ENCODE results near the gene OR51V1.

DNA sequence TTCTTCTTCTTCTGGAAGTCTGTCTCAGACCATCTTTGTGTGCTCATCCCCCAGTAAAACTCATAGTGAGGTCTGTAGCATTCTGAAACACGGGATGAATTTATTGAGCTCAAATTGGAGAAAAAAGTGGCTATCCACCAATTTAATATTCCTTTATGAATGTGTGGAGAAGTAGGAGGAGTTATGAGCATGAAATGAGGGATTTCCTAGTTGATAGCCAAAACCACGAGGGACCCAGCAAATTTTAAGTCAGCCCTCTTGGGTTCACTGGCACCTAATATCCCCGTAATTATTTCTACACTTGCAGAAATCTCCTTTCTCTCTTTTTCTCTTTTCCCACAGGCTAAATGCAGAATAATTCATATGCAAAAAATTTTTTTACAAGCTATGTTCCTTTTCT is 45.8 kb downstream of the OR51V1 start, which contains the start of gene OR52A1:
- no peak for TF ChIP-seq RAD21 (IDR thresholded peaks at IDR 0.05)
- no peak for TF ChIP-seq CTCF (IDR thresholded peaks at IDR 0.05; ENCODE audit: low read depth, low read length, missing input control)
- TF ChIP-seq, protein P1, sequence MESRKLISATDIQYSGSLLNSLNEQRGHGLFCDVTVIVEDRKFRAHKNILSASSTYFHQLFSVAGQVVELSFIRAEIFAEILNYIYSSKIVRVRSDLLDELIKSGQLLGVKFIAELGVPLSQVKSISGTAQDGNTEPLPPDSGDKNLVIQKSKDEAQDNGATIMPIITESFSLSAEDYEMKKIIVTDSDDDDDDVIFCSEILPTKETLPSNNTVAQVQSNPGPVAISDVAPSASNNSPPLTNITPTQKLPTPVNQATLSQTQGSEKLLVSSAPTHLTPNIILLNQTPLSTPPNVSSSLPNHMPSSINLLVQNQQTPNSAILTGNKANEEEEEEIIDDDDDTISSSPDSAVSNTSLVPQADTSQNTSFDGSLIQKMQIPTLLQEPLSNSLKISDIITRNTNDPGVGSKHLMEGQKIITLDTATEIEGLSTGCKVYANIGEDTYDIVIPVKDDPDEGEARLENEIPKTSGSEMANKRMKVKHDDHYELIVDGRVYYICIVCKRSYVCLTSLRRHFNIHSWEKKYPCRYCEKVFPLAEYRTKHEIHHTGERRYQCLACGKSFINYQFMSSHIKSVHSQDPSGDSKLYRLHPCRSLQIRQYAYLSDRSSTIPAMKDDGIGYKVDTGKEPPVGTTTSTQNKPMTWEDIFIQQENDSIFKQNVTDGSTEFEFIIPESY (IDR thresholded peaks at IDR 0.05) = no peak
- TF ChIP-seq, protein P2, sequence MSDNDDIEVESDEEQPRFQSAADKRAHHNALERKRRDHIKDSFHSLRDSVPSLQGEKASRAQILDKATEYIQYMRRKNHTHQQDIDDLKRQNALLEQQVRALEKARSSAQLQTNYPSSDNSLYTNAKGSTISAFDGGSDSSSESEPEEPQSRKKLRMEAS (IDR thresholded peaks at IDR 0.05) = no peak
- no peak for TF ChIP-seq SP1 (IDR thresholded peaks at IDR 0.05)
- no peak for TF ChIP-seq GABPA (IDR thresholded peaks at IDR 0.05 in 1 of 2, conservative IDR thresholded peaks at IDR 0.05 in 1 of 2)
- TF ChIP-seq ATF3 (IDR thresholded peaks at IDR 0.05) = no peak
- TF ChIP-seq RXRA (IDR thresholded peaks at IDR 0.05) = no peak
- TF ChIP-seq REST (IDR thresholded peaks at IDR 0.05) = no peak
- no peak for TF ChIP-seq TAF1 (conservative IDR thresholded peaks at IDR 0.05)
- TF ChIP-seq NR2F2 (IDR thresholded peaks at IDR 0.05) = no peak
- no peak for TF ChIP-seq JUND (IDR thresholded peaks at IDR 0.05)
- no peak for TF ChIP-seq FOXA1 (IDR thresholded peaks at IDR 0.05)

Measured in liver (tissue), 3 donors.